AG10803 (cell line): ENCODE measurements around the gene CCL5.

ENCODE experiments used
- DNase-seq: peaks from one replicate; pipeline ENCODE4 v3.0.0; 2010; ENCODE audit warnings: low read depth
- H3K4me3 ChIP-seq: 2 replicates; pipeline ENCODE4 v1.5.1; 2011; ENCODE audit warnings: mild to moderate bottlenecking, low read length, control low read depth
- TF ChIP-seq, protein P1 (sequence below): conservative IDR thresholded peaks from 2 replicates; pipeline ENCODE4 v1.5.1; 2011; ENCODE audit warnings: mild to moderate bottlenecking, low read length, control low read depth, inconsistent platforms

CCL5 gene

DNA sequence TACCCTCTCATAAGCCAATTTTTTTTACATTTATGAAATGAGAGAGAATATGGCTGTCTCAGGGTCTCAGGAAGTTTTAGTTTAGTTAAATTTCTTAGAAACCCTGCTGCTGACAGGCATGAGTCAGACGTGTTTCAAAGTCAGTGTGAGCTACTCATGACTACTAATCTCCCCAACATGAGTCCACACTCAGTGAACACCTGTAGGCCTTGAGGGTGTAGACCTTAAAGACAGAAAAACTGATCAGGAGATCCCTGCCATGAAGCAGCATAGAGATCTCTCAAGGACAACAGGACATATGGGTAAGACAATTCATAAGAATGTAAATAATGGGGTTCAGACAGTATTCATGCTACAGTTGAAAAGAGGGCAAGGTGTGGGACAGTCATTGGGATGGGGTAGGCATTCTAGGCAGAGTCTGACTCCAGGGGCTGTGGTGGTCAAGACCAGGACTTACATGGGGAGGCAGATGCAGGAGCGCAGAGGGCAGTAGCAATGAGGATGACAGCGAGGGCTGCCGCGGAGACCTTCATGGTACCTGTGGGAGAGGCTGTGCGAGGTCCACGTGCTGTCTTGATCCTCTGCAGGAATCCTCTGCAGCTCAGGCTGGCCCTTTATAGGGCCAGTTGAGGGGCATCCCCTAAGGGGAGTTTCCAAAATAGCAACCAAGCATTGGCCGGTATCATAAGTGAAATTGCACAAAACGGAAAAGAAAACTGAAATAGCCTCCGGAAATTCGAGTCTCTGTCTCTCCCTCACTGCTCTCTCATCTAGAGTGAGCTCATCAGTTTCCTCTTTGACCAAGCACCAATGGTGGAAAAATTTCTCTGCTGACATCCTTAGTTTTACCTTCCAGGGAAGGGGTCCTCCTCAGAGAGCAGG lies at the start of gene CCL5:
TSS of gene CCL5 (minus strand) at position 588 of the 882 bp plus-strand sequence.
- DNase-seq = no peak
- TF ChIP-seq, protein P1, sequence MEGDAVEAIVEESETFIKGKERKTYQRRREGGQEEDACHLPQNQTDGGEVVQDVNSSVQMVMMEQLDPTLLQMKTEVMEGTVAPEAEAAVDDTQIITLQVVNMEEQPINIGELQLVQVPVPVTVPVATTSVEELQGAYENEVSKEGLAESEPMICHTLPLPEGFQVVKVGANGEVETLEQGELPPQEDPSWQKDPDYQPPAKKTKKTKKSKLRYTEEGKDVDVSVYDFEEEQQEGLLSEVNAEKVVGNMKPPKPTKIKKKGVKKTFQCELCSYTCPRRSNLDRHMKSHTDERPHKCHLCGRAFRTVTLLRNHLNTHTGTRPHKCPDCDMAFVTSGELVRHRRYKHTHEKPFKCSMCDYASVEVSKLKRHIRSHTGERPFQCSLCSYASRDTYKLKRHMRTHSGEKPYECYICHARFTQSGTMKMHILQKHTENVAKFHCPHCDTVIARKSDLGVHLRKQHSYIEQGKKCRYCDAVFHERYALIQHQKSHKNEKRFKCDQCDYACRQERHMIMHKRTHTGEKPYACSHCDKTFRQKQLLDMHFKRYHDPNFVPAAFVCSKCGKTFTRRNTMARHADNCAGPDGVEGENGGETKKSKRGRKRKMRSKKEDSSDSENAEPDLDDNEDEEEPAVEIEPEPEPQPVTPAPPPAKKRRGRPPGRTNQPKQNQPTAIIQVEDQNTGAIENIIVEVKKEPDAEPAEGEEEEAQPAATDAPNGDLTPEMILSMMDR = no peak
- H3K4me3 ChIP-seq = no peak within 1 kb of the TSS

DNA sequence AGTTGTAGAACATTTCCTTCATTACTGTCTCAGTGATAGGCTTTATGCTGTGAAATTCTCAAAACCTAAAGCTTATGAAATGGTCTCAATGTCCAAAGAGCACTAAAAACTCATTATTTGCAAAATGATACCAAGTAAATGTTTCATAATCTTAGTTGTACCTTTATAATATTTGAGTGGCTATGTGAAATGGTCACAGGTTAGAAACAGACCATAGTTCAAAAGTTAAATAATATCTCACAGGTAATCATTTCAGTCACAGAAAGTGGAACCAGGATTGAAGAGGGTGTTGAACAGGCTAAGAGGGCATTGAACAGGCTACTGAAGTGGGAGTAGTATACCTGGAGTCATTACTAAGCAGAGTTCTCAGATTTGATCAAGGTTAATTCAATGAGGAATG lies 47.6 kb upstream of the CCL5 start:
- no peak overlapping the region for H3K4me3 ChIP-seq
- TF ChIP-seq, protein P1 = no peak
- DNase-seq = no peak

DNA sequence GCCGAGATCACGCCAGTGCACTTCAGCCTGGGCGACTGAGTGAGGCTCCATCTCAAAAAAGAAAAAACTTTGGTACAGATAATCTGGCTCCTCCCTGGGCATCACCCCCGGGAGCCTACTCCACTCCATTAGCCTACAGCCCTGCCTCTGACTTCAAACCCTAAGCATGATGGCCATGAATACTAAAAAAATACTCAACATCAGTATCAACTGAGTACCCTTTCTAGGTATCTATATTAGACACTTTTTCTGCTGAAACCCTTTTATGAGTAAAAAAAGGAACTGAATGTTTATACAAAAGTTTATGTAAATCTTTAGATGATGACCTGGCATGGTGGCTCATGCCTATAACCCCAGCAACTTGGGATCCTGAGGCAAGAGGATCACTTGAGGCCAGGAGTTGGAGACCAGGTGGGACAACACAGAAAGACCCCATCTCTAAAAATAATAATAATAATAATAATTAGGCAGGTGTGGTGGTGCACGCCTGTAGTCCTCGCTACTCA lies 43.5 kb upstream of the CCL5 start:
- DNase-seq = no peak
- no peak overlapping the region for H3K4me3 ChIP-seq
- TF ChIP-seq, protein P1 = no peak

DNA sequence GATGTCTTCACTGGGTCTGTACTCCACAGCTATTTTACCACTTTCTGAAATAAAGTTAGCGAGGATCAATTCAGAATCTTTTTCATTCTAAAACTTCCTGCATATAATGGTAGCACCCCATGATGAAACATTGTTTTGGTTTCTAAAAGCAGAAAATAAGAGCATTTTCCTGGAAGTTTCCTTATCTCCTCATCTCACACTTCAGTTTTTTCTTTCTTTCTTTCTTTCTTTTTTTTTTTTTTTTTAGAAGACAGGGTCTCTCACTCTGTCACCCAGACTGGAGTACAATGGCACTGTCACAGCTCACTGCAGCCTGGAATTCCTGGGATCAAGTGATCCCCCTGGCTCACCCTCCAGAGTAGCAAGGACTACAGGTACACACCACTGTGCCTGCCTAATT lies 40.1 kb upstream of the CCL5 start:
- DNase-seq = no peak
- TF ChIP-seq, protein P1 = no peak
- no peak overlapping the region for H3K4me3 ChIP-seq

DNA sequence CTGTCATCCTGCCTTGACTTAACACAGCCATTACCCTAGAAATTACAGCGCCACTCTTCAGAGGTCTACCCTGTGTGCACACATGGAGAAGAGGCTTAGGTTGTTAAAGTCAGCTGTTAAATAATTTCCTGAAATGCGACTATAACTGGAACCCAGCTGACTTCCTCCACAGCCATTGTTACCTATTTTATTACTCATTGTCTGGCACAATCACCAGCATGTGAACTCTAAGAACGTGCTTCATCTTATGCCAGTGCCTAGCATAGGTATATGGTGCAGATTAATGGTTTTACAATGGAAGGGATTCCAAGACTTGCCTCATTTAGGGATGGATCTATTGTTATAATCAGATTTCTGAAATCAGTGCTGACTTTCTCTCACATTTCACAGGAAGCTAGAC lies 38.5 kb upstream of the CCL5 start:
- TF ChIP-seq, protein P1 = no peak
- H3K4me3 ChIP-seq = no peak overlapping the region
- no peak for DNase-seq

DNA sequence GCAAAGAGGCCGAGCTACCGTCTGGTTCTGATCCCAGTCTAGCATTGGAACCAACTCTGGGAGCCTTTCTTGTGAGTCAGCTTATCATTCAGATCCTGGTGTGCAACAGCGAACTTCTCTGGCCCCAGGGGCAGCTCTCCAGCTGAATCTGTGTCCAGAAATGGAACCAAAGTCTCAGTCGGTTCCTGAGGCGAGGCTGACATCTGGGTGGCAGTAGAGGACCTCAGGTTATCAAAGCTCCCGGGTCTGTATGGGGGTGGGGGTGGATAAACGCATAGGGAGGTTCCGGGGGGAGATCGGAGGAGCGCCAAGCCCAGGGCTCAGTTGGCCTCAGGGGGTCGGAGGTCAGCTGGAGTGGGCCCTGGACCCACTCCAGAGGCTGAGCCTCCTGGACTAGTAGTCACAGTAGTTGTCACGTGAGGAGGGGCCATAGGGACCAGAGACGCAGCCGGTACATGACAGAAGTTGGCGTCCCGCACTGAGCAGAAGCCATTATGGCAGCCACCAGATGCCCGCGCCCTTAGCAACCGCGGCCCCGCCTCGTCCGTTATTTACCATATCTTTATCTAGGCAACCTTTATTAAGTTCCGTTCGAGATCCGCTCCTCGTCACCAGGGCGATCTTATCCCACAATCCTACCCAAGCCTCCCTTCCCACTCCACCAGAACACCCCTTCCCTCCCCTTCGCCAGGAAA lies 37.5 kb upstream of the CCL5 start:
- no peak for DNase-seq
- TF ChIP-seq, protein P1 = no peak
- no peak overlapping the region for H3K4me3 ChIP-seq
